ENCODE measurements around the gene CGB5.

The CGB5 gene

GRCh38 chr19:49059053-49059452 is 15.4 kb downstream of the CGB5 start:
- no peak for DNase-seq

GRCh38 chr19:49061000-49061399 is 17.4 kb downstream of the CGB5 start:
- no peak for DNase-seq

GRCh38 chr19:49061445-49061844 is 17.8 kb downstream of the CGB5 start:
- DNase-seq, result no peak

- DNase-seq, result no peak
Measured at GRCh38 chr19:49064029-49064629, 20.5 kb downstream of the CGB5 start.

GRCh38 chr19:49064768-49065611 is 21.3 kb downstream of the CGB5 start, which contains the start of gene NTF4:
Gene NTF4, minus strand, starts transcription at chr19:49064818. Its CDS starts 2,821 bp downstream, at chr19:49061997.
- no peak for DNase-seq

- no peak for DNase-seq
Measured at GRCh38 chr19:49065905-49066512, 22.4 kb downstream of the CGB5 start.

- no peak for DNase-seq
Measured at GRCh38 chr19:49067554-49067953, 23.9 kb downstream of the CGB5 start.

- DNase-seq, result no peak
Measured at GRCh38 chr19:49069026-49069425, 25.4 kb downstream of the CGB5 start.

- no peak for DNase-seq
Measured at GRCh38 chr19:49070416-49070815, 26.8 kb downstream of the CGB5 start.

GRCh38 chr19:49071860-49072547 is 28.4 kb downstream of the CGB5 start:
- DNase-seq, result peak in 1 of 2 experiments; percentile 49

- no peak for DNase-seq
Measured at GRCh38 chr19:49073514-49074378, 30.1 kb downstream of the CGB5 start.

GRCh38 chr19:49074869-49075268 is 31.2 kb downstream of the CGB5 start:
- DNase-seq, result peak; percentile 48 to 52

- DNase-seq, result no peak
Measured at GRCh38 chr19:49080392-49080791, 36.7 kb downstream of the CGB5 start.

GRCh38 chr19:49081273-49081672 is 37.6 kb downstream of the CGB5 start:
- DNase-seq, result no peak

- no peak for DNase-seq
Measured at GRCh38 chr19:49084206-49085019, 40.8 kb downstream of the CGB5 start.

- DNase-seq, result peak; percentile 98 to 99
Measured at GRCh38 chr19:49085020-49085867, 41.6 kb downstream of the CGB5 start, which contains the start of gene SNRNP70. Gene SNRNP70, plus strand, starts transcription at chr19:49085451. Its CDS starts 964 bp downstream, at chr19:49086415.

GRCh38 chr19:49085868-49086232 is 42.2 kb downstream of the CGB5 start:
- no peak for DNase-seq

- no peak for DNase-seq
Measured at GRCh38 chr19:49086296-49086695, 42.6 kb downstream of the CGB5 start.

- no peak for DNase-seq
Measured at GRCh38 chr19:49091391-49092038, 47.9 kb downstream of the CGB5 start.

- no peak for DNase-seq
Measured at GRCh38 chr19:49092686-49093085, 49.0 kb downstream of the CGB5 start.
